A673 (cell line): ENCODE data around the gene ADAM12.

Experiments used
- EZH2 ChIP-seq: fragments of 200-600 bp; sonication (generic); IDR thresholded peaks from 2 replicates; pipeline ENCODE4 v1.6.1; 2017; ENCODE audit warnings: borderline replicate concordance, low read depth, mild to moderate bottlenecking, mixed read lengths, antibody characterized with exemption, low read length; ENCODE audit not compliant: poor library complexity, severe bottlenecking
- TF ChIP-seq, protein P1 (sequence below): fragments of 300-800, 200-600 bp; sonication (generic); conservative IDR thresholded peaks from 2 replicates; pipeline ENCODE4 v1.5.1; 2017; ENCODE audit warnings: low read depth, mild to moderate bottlenecking, antibody characterized with exemption, low read length, moderate library complexity, mixed read lengths

DNA sequence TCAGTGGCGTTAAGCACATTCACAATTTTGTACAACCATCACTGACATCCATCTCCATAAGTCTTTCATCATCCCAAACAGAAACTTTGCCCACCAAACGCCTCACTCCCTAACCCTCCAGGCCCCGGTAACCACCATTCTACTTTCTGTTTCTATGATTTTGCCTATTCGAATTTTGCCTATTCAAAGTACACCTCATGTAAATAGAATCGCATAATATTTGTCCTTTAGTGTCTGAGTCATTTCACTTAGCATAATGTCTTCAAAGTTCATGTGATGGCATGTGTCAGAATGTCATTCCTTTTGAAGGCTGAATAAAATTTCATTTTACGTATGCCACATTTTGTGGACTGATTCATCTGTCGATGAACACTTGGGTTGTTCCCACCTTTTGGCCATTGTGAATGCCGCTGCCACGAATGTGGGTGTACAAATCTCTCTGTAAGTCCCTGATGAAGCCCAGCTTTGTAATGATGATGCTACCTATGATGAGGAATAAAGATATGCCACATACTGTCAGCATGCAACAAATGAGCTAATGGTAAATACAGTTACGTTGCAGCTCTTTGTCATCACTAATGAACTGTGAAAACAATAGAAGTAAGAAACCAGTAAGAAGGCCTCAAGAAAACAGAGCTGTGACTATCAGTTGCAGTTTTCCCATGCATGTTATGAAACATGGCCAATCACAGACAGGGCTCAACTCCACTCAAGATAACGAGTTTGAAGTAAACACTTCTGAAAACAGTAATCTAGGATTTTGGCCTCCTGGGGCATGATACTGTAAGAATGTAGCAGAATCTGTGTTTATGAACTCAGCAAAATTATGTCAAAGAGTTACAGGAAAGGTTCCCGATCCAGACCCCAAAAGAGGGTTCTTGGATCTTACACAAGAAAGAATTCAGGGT is 120.0 kb downstream of the ADAM12 start:
- TF ChIP-seq, protein P1, sequence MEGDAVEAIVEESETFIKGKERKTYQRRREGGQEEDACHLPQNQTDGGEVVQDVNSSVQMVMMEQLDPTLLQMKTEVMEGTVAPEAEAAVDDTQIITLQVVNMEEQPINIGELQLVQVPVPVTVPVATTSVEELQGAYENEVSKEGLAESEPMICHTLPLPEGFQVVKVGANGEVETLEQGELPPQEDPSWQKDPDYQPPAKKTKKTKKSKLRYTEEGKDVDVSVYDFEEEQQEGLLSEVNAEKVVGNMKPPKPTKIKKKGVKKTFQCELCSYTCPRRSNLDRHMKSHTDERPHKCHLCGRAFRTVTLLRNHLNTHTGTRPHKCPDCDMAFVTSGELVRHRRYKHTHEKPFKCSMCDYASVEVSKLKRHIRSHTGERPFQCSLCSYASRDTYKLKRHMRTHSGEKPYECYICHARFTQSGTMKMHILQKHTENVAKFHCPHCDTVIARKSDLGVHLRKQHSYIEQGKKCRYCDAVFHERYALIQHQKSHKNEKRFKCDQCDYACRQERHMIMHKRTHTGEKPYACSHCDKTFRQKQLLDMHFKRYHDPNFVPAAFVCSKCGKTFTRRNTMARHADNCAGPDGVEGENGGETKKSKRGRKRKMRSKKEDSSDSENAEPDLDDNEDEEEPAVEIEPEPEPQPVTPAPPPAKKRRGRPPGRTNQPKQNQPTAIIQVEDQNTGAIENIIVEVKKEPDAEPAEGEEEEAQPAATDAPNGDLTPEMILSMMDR: no peak
- no peak for TF ChIP-seq EZH2
